ENCODE results near the gene STXBP6.
A peak's percentile ranks its signal among the peaks of the same experiment; 100 is the strongest.

STXBP6 gene

DNA sequence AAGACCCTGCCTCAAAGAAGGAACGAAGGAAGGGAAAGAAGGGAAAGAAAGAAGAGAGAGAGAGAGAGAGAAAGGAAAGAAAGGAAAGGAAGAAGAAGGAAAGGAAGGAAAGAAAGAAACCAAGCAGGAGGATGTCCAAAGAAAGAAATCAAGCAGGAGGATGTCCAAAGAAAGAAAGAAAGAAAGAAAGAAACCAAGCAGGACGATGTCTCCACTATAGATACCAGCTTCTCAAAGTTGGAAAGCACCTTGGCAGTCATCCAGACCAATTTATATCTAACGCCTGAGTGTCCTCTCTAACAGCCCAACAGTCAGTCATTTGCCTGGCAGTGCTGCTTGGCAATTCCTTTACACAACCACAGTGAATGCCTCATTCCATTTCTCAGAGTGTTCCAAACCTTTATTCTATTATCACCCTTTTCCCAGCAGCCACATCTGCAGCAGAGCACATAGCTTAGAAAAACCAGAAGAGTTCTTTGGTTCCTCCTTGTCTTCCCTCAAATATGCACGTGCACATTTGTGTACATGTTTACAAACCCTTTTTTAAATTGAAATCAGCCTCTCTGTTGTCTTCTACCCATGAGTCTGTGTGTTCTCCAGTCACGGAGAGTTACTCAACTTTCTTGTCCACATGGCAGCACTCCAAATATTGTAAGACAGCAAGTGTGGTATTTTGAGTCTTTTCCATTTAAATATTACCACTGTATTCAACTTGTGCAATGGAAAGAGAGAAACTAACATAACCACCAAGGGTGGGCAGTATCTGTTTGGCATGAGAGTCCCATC, 138.4 kb downstream of the STXBP6 start:
- peak; percentile 53 to 79 for DNase-seq

- no peak for DNase-seq
Measured at GRCh38 chr14:24910408-24910986, 139.4 kb downstream of the STXBP6 start.

GRCh38 chr14:24909523-24910302, 140.2 kb downstream of the STXBP6 start:
- DNase-seq: no peak

DNA sequence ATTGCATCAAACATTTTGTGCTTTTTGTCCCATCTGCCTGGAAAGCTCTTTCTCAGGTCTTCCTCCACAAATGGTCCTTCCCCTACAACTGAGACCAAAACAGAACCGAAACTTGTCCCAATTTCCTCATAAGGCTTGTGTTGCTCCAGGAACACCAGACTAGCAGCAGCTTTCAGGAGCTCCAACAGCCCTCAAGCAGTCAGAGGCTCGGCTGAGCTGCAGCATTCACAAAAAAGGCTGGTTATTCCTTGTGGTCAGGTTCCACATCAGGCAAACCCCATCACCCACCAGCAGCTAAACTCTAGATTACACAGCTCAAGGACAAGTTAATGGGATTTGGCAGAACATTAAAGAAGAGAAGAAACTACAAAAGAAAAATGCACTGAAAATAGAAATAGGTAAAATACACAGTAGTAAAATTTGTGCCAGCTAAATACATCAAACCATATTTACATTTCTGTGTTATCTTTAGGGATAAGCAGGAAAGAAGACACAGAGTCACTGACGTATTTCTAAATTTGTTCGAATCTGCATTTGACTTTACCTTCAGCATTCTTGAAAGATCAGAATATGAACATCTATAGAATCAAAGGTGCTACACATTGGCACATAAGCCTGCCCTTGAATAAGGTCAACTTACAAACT, 141.2 kb downstream of the STXBP6 start:
- peak; percentile 79 to 82 for DNase-seq

DNA sequence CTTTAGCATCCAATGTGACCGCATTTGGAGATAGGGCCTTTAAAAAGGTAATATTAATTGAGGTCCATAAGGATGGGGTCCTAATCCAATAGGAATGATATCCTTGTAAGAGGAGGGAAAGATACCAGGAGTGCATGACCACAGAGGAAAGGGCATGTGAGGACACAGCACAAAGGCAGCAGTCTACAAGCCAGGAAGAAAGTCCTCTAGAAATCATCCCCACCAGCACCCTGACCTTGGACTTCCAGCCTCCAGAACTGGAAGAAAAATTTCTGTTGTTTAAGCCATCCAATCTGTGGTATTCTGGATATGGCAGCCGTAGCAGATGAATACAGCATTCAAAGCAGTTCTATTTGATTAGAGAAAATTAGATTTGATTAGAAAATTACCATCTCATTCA, 145.4 kb downstream of the STXBP6 start:
- DNase-seq: no peak

DNA sequence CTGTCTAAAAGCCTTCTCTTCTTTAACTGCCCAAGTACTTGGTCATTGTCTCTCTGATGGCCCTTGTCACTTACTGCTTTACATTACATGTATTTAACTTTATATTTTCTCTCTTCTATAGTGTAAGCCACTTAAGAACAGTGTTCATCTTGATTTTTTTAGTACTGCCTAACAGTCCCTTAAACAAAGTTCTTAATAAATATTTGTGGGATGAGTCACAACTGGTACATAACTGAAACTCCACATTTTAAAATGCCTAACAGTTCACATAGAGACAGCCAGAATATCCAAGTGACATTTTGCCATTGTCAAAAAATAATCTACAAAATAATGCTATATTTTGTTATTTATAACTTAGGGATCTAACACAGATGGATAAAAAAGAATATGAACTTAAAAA, 146.6 kb downstream of the STXBP6 start:
- no peak for DNase-seq

- DNase-seq: no peak
Measured at GRCh38 chr14:24900269-24901100, 149.5 kb downstream of the STXBP6 start.

DNA sequence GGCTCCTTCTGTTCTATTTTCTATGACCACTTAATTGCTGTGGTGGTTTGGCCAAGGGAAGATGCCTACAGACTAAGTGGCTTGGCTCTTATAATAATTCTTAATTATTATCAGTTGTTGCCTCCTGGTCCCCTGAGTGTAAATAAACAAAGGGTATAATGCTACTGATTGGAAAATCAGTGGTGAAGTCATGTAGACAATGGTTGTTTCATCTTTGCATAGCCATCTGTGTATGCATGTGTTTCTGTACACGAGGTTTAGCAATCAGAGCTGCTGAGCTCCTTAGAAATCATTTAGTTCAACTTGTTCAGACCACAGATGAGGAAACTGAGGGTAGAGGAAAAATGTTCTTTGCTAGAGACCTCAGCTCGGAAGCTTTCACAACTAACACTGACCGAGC, 152.2 kb downstream of the STXBP6 start:
- no peak for DNase-seq

- DNase-seq: no peak
Measured at GRCh38 chr14:24895622-24896021, 154.3 kb downstream of the STXBP6 start.

DNA sequence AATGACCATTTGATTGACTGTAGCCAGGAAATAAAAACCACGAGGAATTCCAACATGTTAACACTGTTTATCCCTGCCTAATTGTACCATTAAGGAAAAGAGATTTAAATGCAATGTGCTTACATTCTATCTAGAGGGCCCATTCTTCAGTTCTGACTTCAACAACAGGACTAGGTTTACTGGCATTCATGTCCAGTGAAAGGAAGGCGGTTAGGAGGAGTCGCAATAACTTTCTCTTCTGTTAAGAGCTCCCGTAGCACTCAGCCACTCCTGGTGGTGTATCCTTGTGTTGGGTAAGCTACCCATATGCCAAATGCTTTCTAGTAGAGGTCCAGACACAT, 154.7 kb downstream of the STXBP6 start:
- no peak for DNase-seq

DNA sequence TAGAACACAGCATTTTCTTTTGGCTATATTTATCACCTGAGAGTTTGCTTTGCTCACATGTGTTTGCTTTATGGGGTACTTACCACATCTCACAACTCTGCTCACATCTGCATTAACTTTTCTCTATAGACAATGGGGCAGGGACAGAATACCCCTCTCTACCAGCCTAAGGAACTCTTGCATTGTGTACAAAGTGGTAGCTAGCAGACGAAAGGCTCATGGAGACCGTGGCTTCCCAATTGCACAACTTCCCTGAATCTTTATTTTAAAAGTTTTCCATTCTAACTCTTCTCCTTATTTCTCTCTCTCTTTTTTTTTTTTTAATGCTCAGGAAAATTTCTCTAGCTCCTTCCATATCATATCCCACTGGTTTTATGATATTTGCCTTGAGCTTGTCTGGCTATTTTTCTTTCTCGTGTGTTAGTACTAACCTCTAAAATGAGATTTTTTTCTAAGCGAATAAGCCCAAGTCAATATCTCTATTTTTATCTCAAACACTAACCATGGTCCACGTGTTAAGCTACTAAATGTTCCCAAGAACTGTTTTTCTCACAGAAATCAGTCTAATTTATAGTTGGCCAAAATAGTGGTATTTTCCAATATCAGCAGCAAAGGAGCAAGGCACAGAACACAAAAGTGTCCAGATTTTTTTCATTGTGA, 155.2 kb downstream of the STXBP6 start:
- DNase-seq: no peak

DNA sequence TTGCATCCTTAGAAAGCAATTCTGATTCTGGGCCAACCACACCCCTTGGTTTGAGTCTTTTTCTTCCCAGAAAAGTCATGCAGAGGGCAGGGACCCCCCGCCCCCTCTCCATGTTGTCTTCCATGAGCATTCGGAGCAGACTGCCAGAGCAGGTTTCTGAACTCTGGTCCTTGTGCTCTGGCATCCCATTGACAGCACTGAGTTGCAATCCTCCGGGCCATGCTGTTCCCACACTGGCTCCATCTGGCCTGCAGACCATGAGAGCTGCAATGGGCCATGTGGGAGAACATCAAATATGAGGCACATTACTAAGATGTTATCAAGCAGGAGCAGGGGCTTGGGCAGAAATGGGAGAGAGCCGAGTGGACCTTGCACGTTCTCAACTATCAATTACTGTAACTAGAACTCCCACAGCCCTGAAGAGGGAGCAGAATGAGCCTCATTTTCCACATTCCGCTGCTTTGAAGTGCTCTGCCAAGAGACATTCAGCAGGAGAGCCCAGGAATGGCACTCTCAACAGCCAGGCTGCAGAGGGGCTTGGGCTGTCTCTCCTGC, 157.4 kb downstream of the STXBP6 start:
- no peak for DNase-seq

DNA sequence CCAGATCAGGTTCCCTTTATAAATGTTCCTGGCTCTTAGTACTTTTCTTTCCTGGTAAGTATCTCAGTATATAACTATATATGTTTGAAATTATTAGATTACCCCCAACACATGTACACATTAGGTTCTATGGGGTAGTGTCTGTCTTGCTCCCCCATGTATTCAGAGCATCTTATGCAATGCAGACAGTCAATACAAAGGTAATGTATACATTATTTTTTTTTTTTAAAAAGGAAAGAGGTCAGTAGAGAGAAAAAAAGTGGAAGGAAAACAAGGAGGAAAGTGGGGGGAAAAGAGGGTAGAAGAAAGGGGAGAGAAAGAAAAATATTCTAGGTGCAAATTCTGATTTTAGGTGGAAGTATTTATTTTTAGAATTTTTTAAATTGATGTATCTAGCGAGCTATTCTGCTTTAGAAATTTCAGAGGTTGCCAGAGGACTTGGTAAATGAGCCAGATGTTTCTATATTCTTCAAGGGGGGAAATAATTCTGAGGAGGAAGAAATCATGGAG, 157.9 kb downstream of the STXBP6 start:
- DNase-seq: no peak

DNA sequence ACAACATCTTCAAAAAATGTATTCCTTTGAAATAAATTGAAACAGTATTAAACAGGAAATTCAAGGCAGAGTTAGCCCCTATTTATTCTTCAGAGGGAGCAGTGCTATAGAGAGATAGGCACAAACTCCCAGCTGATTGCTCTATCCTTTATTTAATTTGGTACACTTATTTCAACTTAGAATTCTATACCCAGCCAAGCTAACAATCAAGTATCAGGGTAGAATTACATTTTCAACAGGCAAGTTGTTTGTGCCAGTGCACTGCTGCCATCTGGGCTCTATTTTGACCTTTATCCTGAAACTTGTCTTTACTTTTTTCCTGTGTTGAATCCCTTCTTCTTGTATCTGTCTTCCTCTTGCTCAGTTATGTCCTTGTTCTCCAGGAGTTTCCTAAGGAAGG, 159.2 kb downstream of the STXBP6 start:
- no peak for DNase-seq

DNA sequence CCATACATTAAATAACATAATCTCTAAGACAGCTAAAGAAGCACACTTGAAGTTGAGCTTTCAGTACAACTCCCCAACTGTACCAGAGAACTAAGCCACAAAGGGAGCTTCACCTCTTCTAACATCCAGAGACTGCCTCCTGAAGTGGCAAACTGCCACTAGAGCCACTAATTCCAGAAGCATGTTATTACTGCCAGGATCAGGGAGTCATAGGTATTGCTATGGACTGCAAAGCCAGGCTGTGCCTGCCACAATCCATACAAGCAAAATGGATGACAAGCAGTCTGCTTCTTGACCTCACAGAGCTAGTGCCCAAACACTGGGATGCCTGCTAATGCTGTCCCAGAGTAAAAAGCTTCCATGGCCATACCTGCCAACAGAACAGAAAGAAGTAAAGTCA, 160.1 kb downstream of the STXBP6 start:
- DNase-seq: no peak

DNA sequence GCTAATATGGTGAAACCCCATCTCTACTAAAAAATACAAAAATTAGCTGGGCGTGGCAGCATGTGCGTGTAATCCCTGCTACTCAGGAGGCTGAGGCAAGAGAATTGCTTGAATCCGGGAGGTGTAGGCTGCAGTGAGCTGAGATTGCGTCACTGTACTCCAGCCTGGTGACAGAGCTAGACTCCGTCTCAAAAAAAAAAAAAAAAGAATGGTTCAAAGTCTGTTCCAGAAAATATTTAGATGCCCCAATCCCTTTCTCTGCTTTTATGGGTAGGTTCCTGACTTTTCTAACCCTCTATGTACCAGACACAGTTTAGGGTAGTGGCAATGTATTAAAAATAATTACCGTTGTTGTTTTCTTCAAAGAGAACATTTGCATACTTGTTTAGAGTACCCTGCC, 161.4 kb downstream of the STXBP6 start:
- peak; percentile 22 to 54 for DNase-seq

- DNase-seq: no peak
Measured at GRCh38 chr14:24887623-24888304, 162.2 kb downstream of the STXBP6 start.

- no peak for DNase-seq
Measured at GRCh38 chr14:24885410-24885913, 164.5 kb downstream of the STXBP6 start.

GRCh38 chr14:24883576-24883975, 166.4 kb downstream of the STXBP6 start:
- DNase-seq: no peak

DNA sequence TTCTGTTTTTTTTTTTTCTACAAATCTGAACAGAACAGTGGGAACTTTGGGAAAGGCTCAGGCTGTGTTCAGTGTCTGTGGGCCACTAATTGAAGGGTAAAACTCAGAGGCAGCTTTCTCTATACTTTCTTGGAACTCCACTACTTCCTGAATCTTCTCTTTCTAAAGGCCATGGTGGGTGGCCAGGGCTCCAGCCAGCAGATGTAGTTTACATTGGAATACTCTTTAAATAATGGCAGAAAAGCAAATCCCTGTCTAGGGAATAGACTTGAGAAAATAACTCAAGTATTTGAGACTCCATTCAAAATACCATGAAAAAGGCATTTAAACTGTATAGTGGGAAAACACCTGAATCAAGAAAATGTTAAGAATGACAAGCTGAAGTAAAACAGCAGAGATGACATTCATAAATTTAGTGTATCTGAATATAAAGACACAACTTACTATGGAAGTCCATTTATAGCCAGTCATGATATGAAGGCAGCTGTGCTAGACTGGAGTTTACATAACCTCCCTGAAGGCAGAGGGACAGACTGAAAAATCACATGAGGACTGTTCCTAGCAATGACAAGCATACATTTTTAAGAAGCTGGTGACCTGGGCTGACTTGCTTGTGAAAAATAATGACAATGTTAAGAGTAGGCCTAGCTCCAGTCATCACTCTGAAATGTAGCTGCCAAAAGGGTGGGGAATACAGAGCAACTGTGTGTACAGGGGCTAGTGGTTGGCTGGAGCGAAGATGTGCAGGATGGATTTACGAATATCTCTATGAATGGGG, 168.6 kb downstream of the STXBP6 start:
- DNase-seq: no peak

Measured in inflammatory macrophage (primary cell).